ENCODE data around the gene UQCR10. TPM values are rescaled to one million over a fixed set of nuclear protein-coding genes. Genes with fewer than 3 reads are reported as not detected.
"Not testable (repeated sequence)": the region's sequence is repeated elsewhere in the genome, so short reads cannot be mapped to it uniquely, and the experiment has no call there.

The UQCR10 gene
- total RNA-seq, 1 donor from 2014 or later: 72.9 TPM

DNA sequence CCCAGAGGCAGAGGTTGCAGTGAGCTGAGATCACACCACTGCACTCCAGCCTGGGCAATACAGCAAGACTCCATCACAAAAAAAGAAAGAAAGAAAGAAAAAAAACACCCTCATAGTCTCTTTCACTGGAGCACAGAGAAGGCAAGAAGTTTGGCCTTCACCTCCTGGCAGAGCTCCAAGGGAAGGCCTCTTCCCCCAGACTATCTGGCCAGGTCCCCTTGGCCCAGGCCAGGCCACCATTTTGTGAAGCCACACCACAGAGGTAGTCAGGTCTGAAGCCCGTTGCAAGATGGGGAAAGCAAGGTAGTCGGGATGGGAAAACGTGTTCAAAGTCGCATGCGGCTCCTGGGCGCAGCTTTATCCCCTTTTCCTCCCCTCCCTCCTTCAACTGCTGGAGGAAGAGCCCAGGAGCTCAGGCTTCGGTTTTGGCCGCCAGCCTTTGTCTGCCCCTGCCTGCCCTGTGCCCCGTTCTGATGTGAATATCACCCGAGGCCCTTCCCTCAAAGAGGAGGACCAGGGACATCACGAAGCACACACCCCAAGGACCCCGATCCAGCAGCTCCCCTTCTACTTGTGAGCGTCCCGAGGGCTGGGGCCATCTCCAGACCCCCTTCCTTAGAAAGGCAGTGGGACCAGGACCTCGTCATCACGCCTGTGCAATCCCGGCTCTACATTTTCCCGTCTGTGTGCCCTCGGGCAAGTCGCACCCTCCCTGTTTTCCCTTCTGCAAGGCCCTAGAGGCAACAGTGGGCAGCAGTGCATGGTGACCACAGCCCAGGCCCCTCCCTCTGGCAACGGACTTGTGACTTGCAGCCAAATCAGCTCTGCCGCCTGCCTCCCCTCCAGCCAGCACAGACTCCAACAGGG is 29.7 kb upstream of the UQCR10 start:
- DNase-seq: peak; percentile 43

DNA sequence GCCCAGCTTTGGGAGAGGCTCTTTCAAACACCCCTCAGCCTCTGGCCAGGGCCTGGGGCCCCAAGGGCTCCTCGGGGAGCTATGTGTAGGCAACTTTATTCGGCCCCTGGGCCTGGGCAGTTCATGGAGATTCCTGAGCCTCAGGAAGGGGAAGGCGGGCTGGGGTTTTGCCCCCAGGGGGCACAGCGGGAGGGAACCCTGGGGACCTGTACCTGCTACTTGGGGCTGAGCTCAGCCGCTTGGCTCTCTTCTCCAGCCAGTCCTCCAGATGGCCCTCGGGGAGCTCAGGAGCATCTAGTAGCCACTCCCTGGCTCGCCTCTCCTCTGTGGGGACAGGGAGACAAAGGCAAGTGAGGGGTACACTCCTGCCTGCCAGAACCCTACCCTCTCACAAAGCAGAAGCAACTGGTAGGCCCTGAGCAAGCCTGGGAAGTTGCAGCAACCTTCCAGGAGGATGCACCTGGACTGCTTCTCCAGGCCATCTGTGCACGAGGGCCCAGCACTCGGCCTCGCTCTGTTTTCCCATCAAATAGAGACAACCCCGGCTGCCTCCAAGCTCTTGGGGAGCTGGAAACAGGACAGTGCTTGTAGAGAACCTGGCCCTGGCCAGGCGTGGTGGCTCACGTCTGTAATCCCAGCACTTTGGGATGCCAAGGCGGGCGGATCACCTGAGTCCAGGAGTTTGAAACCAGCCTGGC is 28.9 kb upstream of the UQCR10 start:
- no peak for DNase-seq

GRCh38 chr22:29739346-29739875 is 27.8 kb upstream of the UQCR10 start:
- no peak for DNase-seq

DNA sequence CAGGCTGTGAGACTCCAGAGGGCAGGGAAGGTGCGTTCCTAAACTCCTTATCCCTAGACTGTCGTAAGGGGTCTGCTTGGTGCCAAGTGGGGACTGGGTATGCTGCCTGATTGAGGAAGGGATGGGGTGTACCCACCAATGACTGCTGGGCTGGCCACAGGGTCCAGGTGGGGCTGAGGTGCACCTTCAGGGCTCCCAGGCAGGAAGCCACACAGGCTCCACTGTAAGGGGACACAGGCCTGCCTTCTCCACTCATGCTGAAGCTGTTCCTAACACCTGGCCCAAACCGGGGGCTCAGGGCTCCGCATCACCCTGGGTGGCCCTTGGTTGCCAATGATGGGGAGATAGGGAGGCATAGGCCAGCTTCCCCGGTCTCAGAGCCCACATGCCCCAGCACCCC is 27.0 kb upstream of the UQCR10 start:
- no peak for DNase-seq

DNA sequence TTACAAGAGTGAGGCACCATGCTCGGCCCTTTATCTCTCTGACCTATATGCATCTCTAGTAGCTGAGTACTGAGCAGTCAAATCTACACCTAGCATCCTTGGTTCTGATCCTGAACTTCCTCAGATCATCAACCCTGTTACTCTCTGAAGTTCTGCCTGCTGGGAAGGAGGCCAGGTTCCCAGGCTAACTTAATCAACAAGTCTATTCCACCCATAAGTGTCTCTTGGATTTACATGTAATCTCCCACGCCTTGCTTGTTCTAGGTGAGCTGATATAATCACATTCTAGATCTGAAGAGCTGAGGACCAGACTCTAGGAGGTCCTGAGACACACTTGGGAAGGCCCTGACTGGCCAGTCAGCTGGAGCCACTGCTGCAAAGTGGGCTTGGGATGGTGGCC is 25.2 kb upstream of the UQCR10 start:
- DNase-seq: no peak

GRCh38 chr22:29742326-29742725 is 24.8 kb upstream of the UQCR10 start:
- DNase-seq: no peak

DNA sequence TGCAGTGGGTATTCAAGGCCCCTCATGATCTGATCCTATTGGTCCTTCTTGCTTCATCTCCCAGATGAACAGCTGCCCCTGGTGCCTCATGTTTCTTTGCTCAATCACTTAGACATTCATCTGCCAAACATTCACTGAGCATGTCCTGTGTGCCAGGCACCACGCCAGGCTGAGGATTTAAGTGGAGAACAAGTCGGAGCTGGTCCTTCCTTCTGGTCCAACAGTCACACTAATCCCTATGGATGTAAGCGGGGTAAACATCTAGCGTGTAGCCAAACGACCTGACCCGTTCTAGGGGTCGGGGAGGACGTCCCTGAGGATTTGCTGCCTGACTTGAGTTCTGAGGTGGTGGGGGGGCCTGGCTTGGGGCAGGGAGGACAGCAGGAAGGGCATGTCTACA is 22.3 kb upstream of the UQCR10 start:
- peak; percentile 95 for DNase-seq

- DNase-seq: no peak
Observed at GRCh38 chr22:29747832-29748231, 19.3 kb upstream of the UQCR10 start.

DNA sequence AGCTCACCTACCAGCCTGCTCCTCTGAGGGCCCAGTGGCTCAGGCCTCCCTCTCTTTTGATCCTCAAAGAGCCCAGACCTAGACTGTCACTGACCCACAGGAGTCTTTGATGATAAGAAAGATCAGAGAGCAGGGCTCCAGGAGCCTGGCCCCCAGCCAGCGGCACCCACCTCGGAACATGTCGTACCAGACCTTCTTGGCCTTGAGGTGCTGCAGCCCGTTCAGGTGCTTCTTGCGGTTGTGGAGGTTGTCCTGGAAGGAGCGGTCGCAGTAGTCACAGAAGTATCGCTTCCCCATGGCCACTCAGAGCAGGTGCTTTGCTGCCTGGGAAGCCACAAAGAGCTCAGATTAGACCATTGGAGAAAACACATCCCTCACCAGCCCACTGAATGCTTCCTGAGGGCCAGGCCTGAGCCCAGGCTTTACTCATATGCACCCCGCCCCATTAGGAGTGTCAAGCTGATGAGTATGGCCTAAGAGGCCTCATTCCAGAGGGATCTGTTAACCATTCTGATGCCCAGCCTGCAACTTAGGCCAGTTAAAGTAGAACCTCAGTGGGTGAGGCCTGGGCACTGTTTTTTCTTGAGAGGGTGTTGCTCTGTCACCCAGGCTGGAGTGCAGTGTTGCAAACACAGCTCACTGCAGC is 18.8 kb upstream of the UQCR10 start:
- DNase-seq: no peak

DNA sequence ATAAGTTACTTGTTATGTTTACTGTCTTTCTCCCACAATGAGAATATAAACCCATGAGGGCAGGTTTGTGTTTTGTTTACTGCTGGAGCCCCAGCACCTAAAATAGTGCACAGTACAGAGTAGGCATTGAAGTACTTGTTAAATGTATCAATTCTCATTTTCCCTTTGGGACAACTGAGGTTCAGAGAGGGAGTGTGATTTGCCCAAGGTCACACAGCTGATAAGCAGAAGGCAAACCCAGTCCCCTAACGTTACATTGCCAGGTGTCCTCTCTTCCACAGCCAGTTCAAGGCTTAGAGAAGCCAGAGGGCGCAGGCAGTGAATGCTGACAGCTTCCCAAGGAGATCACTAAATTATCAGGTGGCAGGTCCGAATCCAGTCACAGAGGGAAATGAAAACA is 17.1 kb upstream of the UQCR10 start:
- no peak for DNase-seq

DNA sequence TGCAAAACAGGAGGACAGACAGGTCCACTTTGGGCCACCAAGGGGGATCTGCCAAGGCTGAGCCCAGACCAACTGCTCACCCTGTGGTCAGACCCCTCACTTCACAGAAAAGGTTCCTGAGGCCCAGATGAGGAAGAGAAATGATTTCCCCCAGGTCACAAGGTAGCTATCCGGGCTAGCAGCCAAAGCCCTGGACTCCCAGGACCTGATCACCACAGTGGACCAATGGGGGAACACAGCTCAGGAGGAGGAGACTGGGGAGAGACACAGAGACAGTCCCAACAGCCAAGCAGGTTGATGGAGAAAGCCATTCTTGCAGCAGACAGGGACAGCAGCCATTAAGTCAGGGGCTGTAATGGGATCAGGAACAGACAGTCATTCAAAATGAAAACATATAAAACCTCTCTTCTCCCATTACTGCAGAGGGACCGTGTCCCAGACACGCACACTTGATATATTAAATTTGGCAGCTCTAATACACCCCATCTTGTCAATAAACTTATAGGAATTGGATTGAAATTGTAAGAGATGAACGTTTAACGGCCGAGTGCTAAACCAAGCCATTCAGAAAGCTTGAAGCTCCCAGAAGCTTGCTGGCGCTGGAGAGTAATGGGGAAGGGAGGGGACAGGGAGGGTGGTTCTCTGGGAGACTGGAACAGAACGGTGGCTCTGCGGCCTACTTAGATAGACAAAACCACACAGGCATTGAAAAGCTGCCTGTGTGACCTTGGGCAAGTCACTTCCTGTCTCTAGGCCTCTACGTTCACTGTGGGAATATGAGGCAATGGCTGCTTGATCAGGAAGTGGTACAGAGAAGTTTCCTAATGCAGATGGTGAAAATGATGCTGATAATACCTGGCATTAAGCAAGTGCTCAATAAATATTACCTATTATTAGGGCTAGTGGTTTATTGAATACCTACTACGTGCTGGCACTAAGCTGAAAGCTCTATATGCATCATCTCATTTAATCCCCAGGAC is 16.3 kb upstream of the UQCR10 start:
- DNase-seq: no peak

- DNase-seq: no peak
Observed at GRCh38 chr22:29751669-29752068, 15.5 kb upstream of the UQCR10 start.

DNA sequence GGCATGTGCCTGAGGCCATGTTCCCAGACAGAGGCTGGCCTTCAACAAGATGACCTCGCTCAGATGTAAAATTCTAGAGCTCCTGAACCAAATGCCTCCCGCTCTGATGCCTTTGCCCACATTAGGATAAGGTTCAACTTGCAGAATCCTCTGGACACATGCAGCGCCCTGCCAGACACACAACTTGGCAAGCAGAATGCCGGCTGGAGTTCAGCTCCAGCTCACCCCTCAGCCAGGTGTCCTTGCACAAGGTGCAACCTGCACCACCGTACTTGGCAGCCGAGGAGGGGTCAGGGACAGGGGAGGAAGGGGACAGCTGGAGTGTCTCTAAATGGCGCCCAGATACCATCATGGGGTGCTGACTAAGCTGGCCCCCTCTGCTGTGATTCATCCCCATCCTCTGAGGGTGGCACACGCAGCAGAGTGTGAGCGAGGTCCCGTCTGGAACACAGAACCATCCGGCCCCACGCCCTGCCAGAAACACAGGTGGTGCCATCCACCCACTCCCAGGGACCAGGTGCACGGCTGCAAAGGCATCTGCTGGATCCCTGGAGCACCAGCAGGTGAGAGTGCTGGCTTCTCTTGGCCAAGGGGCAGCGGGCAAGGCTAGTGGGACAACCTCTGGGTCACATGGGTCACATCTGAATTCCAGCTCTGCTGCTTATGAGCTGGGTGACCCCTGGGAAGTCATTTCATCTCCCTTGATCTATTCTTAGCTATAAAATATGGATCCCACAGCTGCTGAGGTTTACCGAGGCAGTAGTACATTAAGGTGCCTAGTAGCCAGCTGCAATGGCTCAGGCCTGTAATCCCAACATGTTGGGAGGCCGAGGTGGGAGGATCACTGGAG is 13.1 kb upstream of the UQCR10 start:
- no peak for DNase-seq

GRCh38 chr22:29754658-29755395 is 12.3 kb upstream of the UQCR10 start:
- not testable (repeated sequence) for DNase-seq

GRCh38 chr22:29755889-29756288 is 11.3 kb upstream of the UQCR10 start:
- no peak for DNase-seq

DNA sequence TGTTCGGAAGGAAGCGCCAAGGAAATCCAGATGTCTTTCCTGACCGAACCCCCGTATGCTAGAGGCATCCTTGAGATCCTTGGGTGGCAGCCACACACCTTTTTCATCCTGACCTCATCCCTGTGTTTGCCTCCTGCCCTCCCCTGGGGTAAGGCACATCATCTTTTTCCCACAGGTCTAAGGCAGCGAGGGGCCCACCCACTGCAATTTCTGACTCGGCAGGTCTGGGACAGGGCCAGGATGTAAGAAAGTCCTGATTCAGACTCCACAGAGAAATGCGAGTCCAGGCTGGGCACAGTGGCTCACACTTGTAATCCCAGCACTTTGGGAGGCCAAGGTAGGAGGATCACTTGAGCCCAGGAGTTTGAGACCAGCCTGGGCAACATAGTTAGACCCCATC is 10.8 kb upstream of the UQCR10 start:
- DNase-seq: no peak

GRCh38 chr22:29757096-29757495 is 10.1 kb upstream of the UQCR10 start:
- no peak for DNase-seq

- no peak for DNase-seq
Observed at GRCh38 chr22:29758068-29758622, 9.0 kb upstream of the UQCR10 start.

- DNase-seq: no peak
Observed at GRCh38 chr22:29758959-29759358, 8.2 kb upstream of the UQCR10 start.

DNA sequence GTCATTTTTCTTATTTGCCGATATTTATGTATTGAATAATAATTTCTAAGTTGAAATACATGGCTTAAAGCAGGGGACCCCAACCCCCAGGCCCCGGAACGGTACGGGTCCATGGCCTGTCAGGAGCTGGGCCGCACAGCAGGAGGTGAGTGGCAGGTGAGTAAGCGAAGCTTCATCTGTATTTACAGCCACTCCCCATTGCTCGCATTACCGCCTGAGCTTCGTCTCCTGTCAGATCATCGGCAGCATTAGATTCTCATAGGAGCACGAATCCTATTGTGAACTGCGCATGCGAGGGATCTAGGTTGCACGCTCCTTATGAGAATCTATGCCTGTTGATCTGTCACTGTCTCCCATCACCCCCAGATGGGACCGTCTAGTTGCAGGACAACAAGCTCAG is 4.9 kb upstream of the UQCR10 start:
- DNase-seq: no peak

Measured in tongue (tissue), 2 donors.